Loucy (cell line): ENCODE measurements around the gene PRM3.

Source experiments
- CTCF ChIP-seq: fragments of 200-600 bp; sonication (generic); conservative IDR thresholded peaks from 2 replicates; pipeline ENCODE4 v1.5.1; 2014; ENCODE audit warnings: mild to moderate bottlenecking, antibody characterized with exemption, low read length
- EZH2phosphoT487 ChIP-seq: fragments of 200-600 bp; IDR thresholded peaks from 2 replicates; pipeline ENCODE4 v1.6.1; 2018; ENCODE audit warnings: antibody characterized with exemption, mild to moderate bottlenecking, moderate library complexity, borderline replicate concordance

- TF ChIP-seq EZH2phosphoT487 (no peak), CTCF (no peak)
Measured at GRCh38 chr16:11225677-11226549, 47.5 kb downstream of the PRM3 start.
